BE2C (cell line): ENCODE results near the gene CELF1.

ENCODE experiments used
- DNase-seq: peaks from one replicate; pipeline ENCODE4 v3.0.0-alpha.2; 2020
- H3K27me3 ChIP-seq: fragments of 250-450 bp; sonication (Bioruptor Pico); 2 replicates; pipeline ENCODE4 v1.5.1; 2020; ENCODE audit warnings: mild to moderate bottlenecking
- H3K36me3 ChIP-seq: fragments of 250-450 bp; sonication (Bioruptor Pico); 2 replicates; pipeline ENCODE4 v1.5.1; 2020; ENCODE audit warnings: mild to moderate bottlenecking
- H3K4me1 ChIP-seq: fragments of 250-450 bp; sonication (Bioruptor Pico); 2 replicates; pipeline ENCODE4 v1.5.1; 2020
- H3K4me3 ChIP-seq: 2 replicates; pipeline ENCODE4 v1.5.1; 2011; ENCODE audit warnings: low read depth, low read length
- H3K9me3 ChIP-seq: fragments of 250-450 bp; sonication (Bioruptor Pico); 2 replicates; pipeline ENCODE4 v1.5.1; 2020
- TF ChIP-seq, protein P1 (sequence below): IDR thresholded peaks from 2 replicates; pipeline ENCODE4 v1.5.1; 2012; ENCODE audit warnings: mild to moderate bottlenecking, low read depth, low read length

Gene CELF1

DNA sequence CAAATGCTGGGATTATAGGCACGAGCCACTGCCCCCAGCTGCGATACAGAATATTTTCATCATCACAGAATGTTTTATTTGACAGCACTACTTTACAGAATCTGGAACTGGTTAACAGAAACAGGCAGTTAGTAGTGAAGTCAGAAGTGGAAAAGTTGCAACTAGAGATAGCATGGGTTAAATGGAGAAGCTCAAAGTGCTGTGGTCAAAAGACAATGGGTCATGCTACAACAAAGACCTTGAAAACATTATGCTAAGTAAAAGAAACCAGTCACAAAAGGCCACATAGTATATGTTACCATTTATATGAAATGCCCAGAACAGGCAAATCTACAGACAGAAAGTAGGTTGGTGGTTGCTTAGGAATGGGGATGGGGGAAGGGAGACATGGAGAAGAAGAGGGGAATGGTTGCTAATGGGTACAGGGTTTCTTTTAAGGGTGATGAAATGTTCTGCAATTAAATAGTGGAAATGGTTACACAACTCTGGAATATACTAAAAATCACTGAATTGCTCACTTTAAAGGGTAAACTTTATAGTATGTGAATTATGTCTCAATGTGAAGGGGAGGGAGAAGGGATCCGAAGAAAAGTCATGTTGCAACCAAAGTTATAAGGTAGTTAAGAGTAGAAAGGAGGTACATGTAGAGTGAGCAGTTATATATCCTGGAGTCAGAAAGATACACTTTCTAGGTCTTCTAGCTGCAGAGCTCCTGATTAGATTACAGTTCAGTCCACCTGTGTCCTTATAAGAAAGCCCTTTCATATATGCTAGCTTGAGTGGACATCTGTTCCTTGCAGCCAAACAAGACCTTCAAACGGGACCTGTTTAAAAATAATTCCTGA is 57.7 kb downstream of the CELF1 start:
- H3K4me3 ChIP-seq, result no peak overlapping the region
- no peaks in the 10 kb centered on the region for H3K27me3 ChIP-seq
- TF ChIP-seq, protein P1, sequence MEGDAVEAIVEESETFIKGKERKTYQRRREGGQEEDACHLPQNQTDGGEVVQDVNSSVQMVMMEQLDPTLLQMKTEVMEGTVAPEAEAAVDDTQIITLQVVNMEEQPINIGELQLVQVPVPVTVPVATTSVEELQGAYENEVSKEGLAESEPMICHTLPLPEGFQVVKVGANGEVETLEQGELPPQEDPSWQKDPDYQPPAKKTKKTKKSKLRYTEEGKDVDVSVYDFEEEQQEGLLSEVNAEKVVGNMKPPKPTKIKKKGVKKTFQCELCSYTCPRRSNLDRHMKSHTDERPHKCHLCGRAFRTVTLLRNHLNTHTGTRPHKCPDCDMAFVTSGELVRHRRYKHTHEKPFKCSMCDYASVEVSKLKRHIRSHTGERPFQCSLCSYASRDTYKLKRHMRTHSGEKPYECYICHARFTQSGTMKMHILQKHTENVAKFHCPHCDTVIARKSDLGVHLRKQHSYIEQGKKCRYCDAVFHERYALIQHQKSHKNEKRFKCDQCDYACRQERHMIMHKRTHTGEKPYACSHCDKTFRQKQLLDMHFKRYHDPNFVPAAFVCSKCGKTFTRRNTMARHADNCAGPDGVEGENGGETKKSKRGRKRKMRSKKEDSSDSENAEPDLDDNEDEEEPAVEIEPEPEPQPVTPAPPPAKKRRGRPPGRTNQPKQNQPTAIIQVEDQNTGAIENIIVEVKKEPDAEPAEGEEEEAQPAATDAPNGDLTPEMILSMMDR, result no peak
- no peak for DNase-seq
- H3K4me1 ChIP-seq, result peaks cover 11% of the 10 kb centered on the region
- no peaks in the 10 kb centered on the region for H3K36me3 ChIP-seq
- H3K9me3 ChIP-seq, result no peaks in the 10 kb centered on the region

DNA sequence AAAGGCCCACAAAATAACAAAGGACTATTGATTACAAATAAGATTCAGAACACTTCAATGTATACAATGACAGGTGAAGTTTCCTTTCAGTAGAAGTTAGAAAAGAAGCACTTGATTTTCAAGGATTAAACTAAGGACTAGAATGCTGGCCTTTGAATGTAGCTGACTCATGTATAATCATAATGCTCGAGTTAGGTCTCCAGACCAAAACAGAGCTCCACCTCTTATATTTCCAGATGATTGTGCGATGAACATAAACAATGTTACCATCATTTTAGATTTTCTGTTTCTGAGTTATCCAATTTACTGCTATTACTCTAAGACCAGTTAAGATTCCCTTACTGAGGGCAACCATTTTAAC is 63.6 kb downstream of the CELF1 start:
- no peaks in the 10 kb centered on the region for H3K27me3 ChIP-seq
- DNase-seq, result no peak
- TF ChIP-seq, protein P1, result no peak
- H3K4me3 ChIP-seq, result no peak overlapping the region
- H3K4me1 ChIP-seq, result peaks cover 7% of the 10 kb centered on the region
- peaks cover 21% of the 10 kb centered on the region for H3K36me3 ChIP-seq
- H3K9me3 ChIP-seq, result no peaks in the 10 kb centered on the region

DNA sequence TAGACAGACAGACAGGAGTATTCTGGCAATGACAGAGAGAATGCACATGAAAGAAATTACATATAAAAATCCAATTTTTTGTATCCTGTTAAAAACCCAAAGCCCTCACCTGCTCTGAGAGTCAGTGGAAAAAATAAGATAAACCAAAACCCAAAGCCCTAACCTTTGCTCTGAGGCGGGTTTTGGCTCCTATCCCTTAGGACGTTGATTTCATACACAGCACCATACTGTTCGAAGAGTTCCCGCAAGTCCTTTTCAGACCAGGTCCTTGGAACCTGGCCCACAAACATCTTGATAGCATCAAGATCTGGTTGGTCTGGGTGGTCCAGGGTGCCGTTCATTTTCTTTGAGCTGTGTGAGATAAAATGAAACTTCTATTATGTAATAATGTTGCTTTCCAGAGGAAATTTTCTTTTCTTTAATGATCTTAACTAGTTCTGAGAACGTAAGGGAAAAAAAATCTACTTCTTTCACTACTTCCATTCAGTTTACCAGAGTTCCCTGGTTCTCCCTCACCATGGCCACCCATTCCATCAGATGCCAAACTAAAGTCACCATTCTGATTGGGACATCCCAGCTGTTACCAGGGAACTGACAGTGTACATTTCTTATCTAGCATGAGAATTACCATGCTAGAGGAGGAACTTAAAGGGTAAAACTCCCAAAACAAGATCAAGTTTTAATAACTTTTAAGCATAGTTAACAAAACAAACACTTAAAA is 64.1 kb downstream of the CELF1 start:
- Histone ChIP-seq H3K9me3 (no peaks in the 10 kb centered on the region), H3K4me1 (peaks cover 7% of the 10 kb centered on the region), H3K36me3 (peaks cover 24% of the 10 kb centered on the region), H3K27me3 (no peaks in the 10 kb centered on the region), H3K4me3 (no peak overlapping the region)
- TF ChIP-seq, protein P1, result no peak
- DNase-seq, result peak; percentile 35

DNA sequence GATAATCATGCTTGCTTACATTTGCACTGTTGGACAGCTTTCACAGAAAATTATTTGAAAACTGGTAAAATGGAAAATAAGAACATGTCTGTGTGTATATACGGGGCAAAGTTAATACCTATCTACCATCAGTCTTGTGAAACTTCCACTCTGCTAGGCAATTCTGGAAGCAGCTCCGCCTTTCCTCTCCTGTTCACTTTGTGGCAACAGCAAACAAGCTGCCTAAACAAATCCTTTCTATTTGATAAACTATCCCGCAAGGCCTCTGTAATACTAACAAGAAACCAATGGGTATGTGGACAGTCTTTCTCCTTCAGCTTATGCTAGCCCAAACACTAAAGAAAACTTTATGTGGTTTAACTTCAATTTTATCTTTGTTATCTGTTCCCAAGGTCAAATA is 64.8 kb downstream of the CELF1 start:
- no peaks in the 10 kb centered on the region for H3K9me3 ChIP-seq
- no peaks in the 10 kb centered on the region for H3K27me3 ChIP-seq
- no peak overlapping the region for H3K4me3 ChIP-seq
- TF ChIP-seq, protein P1, result no peak
- no peak for DNase-seq
- H3K4me1 ChIP-seq, result peaks cover 7% of the 10 kb centered on the region
- peaks cover 31% of the 10 kb centered on the region for H3K36me3 ChIP-seq

DNA sequence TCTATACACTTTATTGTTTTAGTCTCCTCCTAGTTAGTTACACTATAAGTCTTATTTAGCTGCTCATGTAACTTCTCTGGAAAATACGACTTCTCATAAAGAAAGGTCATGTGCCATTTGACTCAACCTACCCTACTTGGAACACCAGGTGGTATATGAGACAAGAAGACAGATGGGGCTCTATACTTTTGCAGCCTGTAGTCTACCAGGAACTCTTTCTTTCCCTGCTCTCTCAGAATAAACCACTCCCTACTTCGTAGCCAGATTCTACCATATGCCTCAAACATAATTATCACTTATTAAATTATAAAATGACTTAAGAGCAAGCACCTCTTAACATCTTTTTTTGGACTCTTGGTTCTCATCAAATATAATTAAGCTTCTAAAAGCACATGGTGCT is 65.5 kb downstream of the CELF1 start:
- Histone ChIP-seq H3K4me1 (peaks cover 7% of the 10 kb centered on the region), H3K4me3 (no peak overlapping the region), H3K36me3 (peaks cover 38% of the 10 kb centered on the region), H3K9me3 (no peaks in the 10 kb centered on the region), H3K27me3 (no peaks in the 10 kb centered on the region)
- TF ChIP-seq, protein P1, result no peak
- no peak for DNase-seq

DNA sequence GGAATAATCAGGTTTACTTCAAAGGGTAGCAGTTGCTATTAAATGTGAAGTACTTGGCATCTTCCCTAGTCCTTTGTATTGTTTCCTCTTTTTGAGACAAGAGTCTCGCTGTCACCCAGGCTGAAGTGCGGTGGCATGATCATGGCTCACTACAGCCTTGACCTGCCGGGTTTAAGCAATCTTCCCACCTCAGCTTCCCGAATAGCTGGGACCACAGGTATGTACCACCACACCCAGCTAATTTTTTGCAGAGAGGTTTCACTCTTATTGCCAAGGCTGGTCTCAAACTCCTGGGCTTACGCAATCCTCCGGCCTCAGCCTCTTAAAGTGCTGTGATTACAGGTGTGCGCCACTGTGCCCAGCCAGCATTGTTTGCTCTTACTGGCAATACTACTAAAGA is 67.8 kb downstream of the CELF1 start:
- TF ChIP-seq, protein P1, result no peak
- no peak overlapping the region for H3K4me3 ChIP-seq
- peaks cover 7% of the 10 kb centered on the region for H3K4me1 ChIP-seq
- H3K27me3 ChIP-seq, result no peaks in the 10 kb centered on the region
- H3K36me3 ChIP-seq, result peaks cover 52% of the 10 kb centered on the region
- DNase-seq, result no peak
- no peaks in the 10 kb centered on the region for H3K9me3 ChIP-seq
